IMR-90 (cell line): Measurements from ENCODE around the gene GGTLC1. TPM values are rescaled to one million over a fixed set of nuclear protein-coding genes. Genes with fewer than 3 reads are reported as not detected.

Experiments used
- ATAC-seq: fragments of 200-7000 bp; cut with Tn5 transposase; 2 replicates; pipeline ENCODE4 v1.9.1; 2020; ENCODE audit warnings: low read depth, mild to moderate bottlenecking, moderate library complexity
- BruUV-seq: library from RNA; stranded (reverse); fragments of 400-500 nt; replicated peaks from 2 replicates; lab custom pipeline; 2021; lab: Mats Ljungman, UMichigan
- CTCF ChIA-PET: fragments of 300-600 bp; formaldehyde crosslinking; extraction: SDS; loops from one replicate; lab custom pipeline; 2021; ENCODE audit warnings: antibody characterized with exemption; lab: Yijun Ruan, JAX
- POLR2A ChIA-PET: fragments of 300-600 bp; sonication (Branson Sonifier 250); formaldehyde crosslinking; loops from one replicate; lab custom pipeline; 2022; ENCODE audit warnings: antibody characterized with exemption; ENCODE audit not compliant: unreplicated experiment; lab: Charles Lee
- DNase-seq: peaks from one replicate; pipeline ENCODE4 v3.0.0; 2013
- H2AFZ ChIP-seq: replicated peaks from 2 replicates; pipeline ENCODE3; 2013; ENCODE audit warnings: low read length, mild to moderate bottlenecking; ENCODE audit not compliant: poor library complexity
- H2AK5ac ChIP-seq: 2 replicates; pipeline ENCODE4 v1.6.1; 2013; ENCODE audit warnings: low read depth, low read length, inconsistent platforms
- H2AK9ac ChIP-seq: replicated peaks from 2 replicates; pipeline ENCODE3; 2013; ENCODE audit warnings: mild to moderate bottlenecking, low read depth, low read length, moderate library complexity; ENCODE audit not compliant: poor library complexity
- H2BK120ac ChIP-seq: 2 replicates; pipeline ENCODE4 v1.6.1; 2013; ENCODE audit warnings: low read depth, low read length, inconsistent platforms
- H2BK15ac ChIP-seq: 3 replicates; pipeline ENCODE4 v1.6.1; 2013; ENCODE audit warnings: low read depth, low read length, inconsistent platforms
- H2BK20ac ChIP-seq: 2 replicates; pipeline ENCODE4 v1.6.1; 2013; ENCODE audit warnings: low read depth, mild to moderate bottlenecking, inconsistent platforms, low read length, moderate library complexity
- H2BK5ac ChIP-seq: 2 replicates; pipeline ENCODE4 v1.6.1; 2013; ENCODE audit warnings: mild to moderate bottlenecking, low read depth, low read length, inconsistent platforms; ENCODE audit not compliant: poor library complexity, severe bottlenecking
- H3K14ac ChIP-seq: replicated peaks from 2 replicates; pipeline ENCODE4 v1.6.1; 2013; ENCODE audit warnings: low read depth, low read length, inconsistent platforms
- H3K18ac ChIP-seq: 2 replicates; pipeline ENCODE4 v1.6.1; 2013; ENCODE audit warnings: low read depth, low read length, control low read depth
- H3K23ac ChIP-seq: 2 replicates; pipeline ENCODE4 v1.6.1; 2013; ENCODE audit warnings: low read depth, low read length, inconsistent platforms
- H3K27ac ChIP-seq: 2 replicates; pipeline ENCODE4 v1.5.1; 2013; ENCODE audit warnings: mild to moderate bottlenecking, control low read depth, low read length; ENCODE audit not compliant: insufficient read depth
- H3K27me3 ChIP-seq: 2 replicates; pipeline ENCODE4 v1.6.1; 2013; ENCODE audit warnings: low read length; ENCODE audit not compliant: control insufficient read depth, insufficient read depth
- H3K36me3 ChIP-seq: 2 replicates; pipeline ENCODE4 v1.6.1; 2013; ENCODE audit warnings: low read length, mixed read lengths; ENCODE audit not compliant: control insufficient read depth, insufficient read depth
- H3K4ac ChIP-seq: 2 replicates; pipeline ENCODE4 v1.6.1; 2013; ENCODE audit warnings: low read depth, low read length, inconsistent platforms
- H3K4me1 ChIP-seq: 2 replicates; pipeline ENCODE4 v1.6.1; 2013; ENCODE audit warnings: low read length, mixed read lengths; ENCODE audit not compliant: control insufficient read depth, insufficient read depth
- H3K4me2 ChIP-seq: 2 replicates; pipeline ENCODE4 v1.6.1; 2013; ENCODE audit warnings: low read depth, mild to moderate bottlenecking, control low read depth, low read length, moderate library complexity
- H3K4me3 ChIP-seq: 2 replicates; pipeline ENCODE4 v1.5.1; 2013; ENCODE audit warnings: low read depth, mild to moderate bottlenecking, control low read depth, low read length, moderate library complexity; ENCODE audit not compliant: insufficient read depth
- H3K56ac ChIP-seq: 2 replicates; pipeline ENCODE4 v1.6.1; 2013; ENCODE audit warnings: low read length, inconsistent platforms; ENCODE audit not compliant: insufficient read depth; ENCODE audit errors: extremely low read depth
- H3K79me1 ChIP-seq, 2 experiments: 2 replicates each; pipeline ENCODE4 v1.6.1; 2013; ENCODE audit warnings: low read length in 2 of 2, inconsistent platforms in 1 of 2, low read depth in 1 of 2
- H3K9ac ChIP-seq: 2 replicates; pipeline ENCODE4 v1.6.1; 2013; ENCODE audit warnings: low read depth, low read length, control low read depth
- H3K9me1 ChIP-seq: 2 replicates; pipeline ENCODE4 v1.6.1; 2013; ENCODE audit warnings: low read length, inconsistent platforms; ENCODE audit not compliant: insufficient read depth
- H3K9me3 ChIP-seq: 2 replicates; pipeline ENCODE4 v1.6.1; 2013; ENCODE audit warnings: low read length; ENCODE audit not compliant: control insufficient read depth, insufficient read depth
- H4K20me1 ChIP-seq: 2 replicates; pipeline ENCODE4 v1.6.1; 2013; ENCODE audit warnings: low read length, inconsistent platforms; ENCODE audit not compliant: insufficient read depth
- H4K5ac ChIP-seq: 2 replicates; pipeline ENCODE4 v1.6.1; 2013; ENCODE audit warnings: mild to moderate bottlenecking, low read depth, low read length, control low read depth
- H4K8ac ChIP-seq, 2 experiments: 2 replicates each; pipeline ENCODE4 v1.6.1; 2013; ENCODE audit warnings: low read depth in 2 of 2, low read length in 2 of 2, control low read depth in 1 of 2, inconsistent platforms in 1 of 2
- H4K91ac ChIP-seq: 2 replicates; pipeline ENCODE4 v1.6.1; 2013; ENCODE audit warnings: low read depth, low read length, inconsistent platforms; ENCODE audit not compliant: insufficient read depth
- MAFK ChIP-seq: IDR thresholded peaks from 2 replicates; pipeline ENCODE4 v1.6.1; 2012; ENCODE audit warnings: low read depth, low read length, improper control_type of control experiment
- SMC3 ChIP-seq: fragments of 150-350 bp; IDR thresholded peaks from 2 replicates; pipeline ENCODE4 v1.6.1; 2016; ENCODE audit warnings: low read depth, mild to moderate bottlenecking, antibody characterized with exemption, low read length, moderate library complexity
- dilution Hi-C: fragments of 300-500 bp; cut with HindIII; formaldehyde crosslinking; loops from one replicate; pipeline ENCODE4 v1.14.3; 2018; ENCODE audit warnings: low sequenced_read_pairs; ENCODE audit not compliant: unreplicated experiment
- in situ Hi-C: fragments of 300-500 bp; cut with MboI; formaldehyde crosslinking; loops from 3 replicates; pipeline ENCODE4 v1.14.3; 2019; ENCODE audit warnings: low sequenced_read_pairs, inconsistent platforms, mixed read lengths
- intact Hi-C: fragments of 100-400 bp; cut with micrococcal nuclease; formaldehyde crosslinking; loops from 2 replicates; pipeline ENCODE4 v1.10.0; 2022
- polyA plus RNA-seq, 3 experiments: library from polyadenylated mRNA; depleted of rRNA; stranded (reverse); fragments of >200 nt; gene quantifications; 2 replicates each; pipeline ENCODE4 v1.2.3, GENCODE V29; 2012; ENCODE audit warnings: low replicate concordance in 1 of 3
- total RNA-seq: library from RNA; depleted of rRNA; stranded (reverse); fragments of >200 nt; gene quantifications from 2 replicates; pipeline ENCODE4 v1.2.3, GENCODE V29; 2012
- TF ChIP-seq, protein P1 (sequence below): conservative IDR thresholded peaks from 2 replicates; pipeline ENCODE4 v1.5.1; 2012; ENCODE audit warnings: mild to moderate bottlenecking, low read depth, low read length, improper control_type of control experiment

The GGTLC1 gene
- total and polyA plus RNA-seq, 2 of the 4 experiments (the other 2 are of a cell fraction) = not detected

DNA sequence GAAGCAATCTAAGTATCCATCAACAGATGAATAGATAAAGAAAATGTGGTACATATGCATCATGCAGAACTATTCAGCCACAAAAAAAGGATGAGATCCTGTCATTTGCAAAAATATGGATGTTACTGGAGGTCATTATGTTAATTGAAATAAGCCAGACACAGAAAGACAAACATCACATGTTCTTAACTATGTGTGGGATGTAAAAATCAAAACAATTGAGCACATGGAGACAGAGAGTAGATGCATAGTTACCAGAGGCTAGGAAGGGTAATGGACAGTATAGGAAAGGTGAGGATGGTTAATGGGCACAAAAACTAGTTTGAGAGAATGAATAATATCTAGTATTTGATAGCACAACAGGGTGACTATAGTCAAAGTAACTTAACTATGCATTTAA lies 26.3 kb downstream of the GGTLC1 start:
- Histone ChIP-seq H3K9me3 (no peaks in the 10 kb centered on the region), H3K9me1 (no peaks in the 10 kb centered on the region), H3K79me1 (no peaks in the 10 kb centered on the region), H3K4me3 (no peak overlapping the region), H2BK120ac (no peak overlapping the region), H2AK5ac (no peak overlapping the region), H4K8ac (no peak overlapping the region), H3K9ac (no peak overlapping the region), H3K36me3 (no peaks in the 10 kb centered on the region), H2BK15ac (no peak overlapping the region), H2AFZ (no peak overlapping the region), H3K23ac (no peak overlapping the region), H4K91ac (no peak overlapping the region), H2BK20ac (no peak overlapping the region), H3K27ac (no peak overlapping the region), H2AK9ac (no peak overlapping the region), H2BK5ac (no peak overlapping the region), H3K4ac (no peak overlapping the region), H4K5ac (no peak overlapping the region), H3K27me3 (no peaks in the 10 kb centered on the region), H3K4me2 (no peak overlapping the region), H3K14ac (no peak overlapping the region), H3K4me1 (no peaks in the 10 kb centered on the region), H3K18ac (no peak overlapping the region), H4K20me1 (no peaks in the 10 kb centered on the region), H3K56ac (no peak overlapping the region)
- DNase-seq (no peak), ATAC-seq (no peak)
- ChIA-PET POLR2A (no interaction called here), CTCF (no interaction called here)
- no TSS peak for BruUV-seq
- TF ChIP-seq SMC3 (no peak), MAFK (no peak)
- TF ChIP-seq, protein P1, sequence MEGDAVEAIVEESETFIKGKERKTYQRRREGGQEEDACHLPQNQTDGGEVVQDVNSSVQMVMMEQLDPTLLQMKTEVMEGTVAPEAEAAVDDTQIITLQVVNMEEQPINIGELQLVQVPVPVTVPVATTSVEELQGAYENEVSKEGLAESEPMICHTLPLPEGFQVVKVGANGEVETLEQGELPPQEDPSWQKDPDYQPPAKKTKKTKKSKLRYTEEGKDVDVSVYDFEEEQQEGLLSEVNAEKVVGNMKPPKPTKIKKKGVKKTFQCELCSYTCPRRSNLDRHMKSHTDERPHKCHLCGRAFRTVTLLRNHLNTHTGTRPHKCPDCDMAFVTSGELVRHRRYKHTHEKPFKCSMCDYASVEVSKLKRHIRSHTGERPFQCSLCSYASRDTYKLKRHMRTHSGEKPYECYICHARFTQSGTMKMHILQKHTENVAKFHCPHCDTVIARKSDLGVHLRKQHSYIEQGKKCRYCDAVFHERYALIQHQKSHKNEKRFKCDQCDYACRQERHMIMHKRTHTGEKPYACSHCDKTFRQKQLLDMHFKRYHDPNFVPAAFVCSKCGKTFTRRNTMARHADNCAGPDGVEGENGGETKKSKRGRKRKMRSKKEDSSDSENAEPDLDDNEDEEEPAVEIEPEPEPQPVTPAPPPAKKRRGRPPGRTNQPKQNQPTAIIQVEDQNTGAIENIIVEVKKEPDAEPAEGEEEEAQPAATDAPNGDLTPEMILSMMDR = no peak
- intact Hi-C loops (no loop called here), dilution Hi-C loops (no loop called here), in situ Hi-C loops (no loop called here)
